GM12872 (cell line): ENCODE results near the gene AGER.

ENCODE experiments used
- CTCF ChIP-seq: IDR thresholded peaks from 3 replicates; pipeline ENCODE4 v1.5.1; 2011; ENCODE audit warnings: low read depth, mild to moderate bottlenecking, low read length, moderate library complexity; ENCODE audit not compliant: insufficient read depth

AGER gene

GRCh38 chr6:32184084-32184640 is at the start of gene AGER:
Gene AGER (minus strand): TSS chr6:32184253. CDS start chr6:32184222, 31 bp downstream.
- no peak for TF ChIP-seq CTCF

GRCh38 chr6:32226434-32226833 is 42.4 kb upstream of the AGER start:
- no peak for TF ChIP-seq CTCF

- no peak for TF ChIP-seq CTCF
Observed at GRCh38 chr6:32224696-32225095, 40.6 kb upstream of the AGER start.

- TF ChIP-seq CTCF, result no peak
Observed at GRCh38 chr6:32223258-32224235, 39.5 kb upstream of the AGER start, which contains the start of gene NOTCH4. Gene NOTCH4 (minus strand): TSS chr6:32224067. CDS start chr6:32223928, 139 bp downstream.

GRCh38 chr6:32222333-32223230 is 38.5 kb upstream of the AGER start:
- no peak for TF ChIP-seq CTCF

- no peak for TF ChIP-seq CTCF
Observed at GRCh38 chr6:32220021-32220420, 36.0 kb upstream of the AGER start.

GRCh38 chr6:32218167-32218566 is 34.1 kb upstream of the AGER start:
- no peak for TF ChIP-seq CTCF
